Activated CD8-positive, alpha-beta T cell treated with anti-CD3 and anti-CD28 coated beads, Interleukin-2, amount 10 ng/mL, durations not matched to agents 7 days and 5 days (primary cell): ENCODE measurements around the gene RACK1. TPM values are rescaled to one million over a fixed set of nuclear protein-coding genes. Genes with fewer than 3 reads are reported as not detected.

Experiments
- microRNA-seq: library from miRNA; unstranded; fragments of <30 nt; microRNA quantifications from one replicate; pipeline ENCODE4 v1.2.0, GENCODE V29; 2022
- total RNA-seq, 2 experiments: library from RNA; stranded (reverse); gene quantifications; one replicate each; pipeline ENCODE4 v1.2.3, GENCODE V29; 2021

The RACK1 gene
- total RNA-seq, 2 experiments from 2014 or later: 1,796 to 1,942 TPM

Small RNA genes within 50 kb of the gene (microRNA-seq; reads per million reads assigned to microRNA genes)
- not detected for gene MIR4638

Other genes starting within 250 kb of the RACK1 start
- not detected for gene BTNL9, start 203.6 kb downstream of the RACK1 start, total RNA-seq
- gene OR2V1, start 112.7 kb downstream of the RACK1 start, total RNA-seq: not detected
- not detected for gene OR2V2, start 96.3 kb downstream of the RACK1 start, total RNA-seq
- 1 to 10 TPM; 1.1 to 1.5 TPM for gene TRIM7, start 38.7 kb downstream of the RACK1 start, total RNA-seq
- gene TRIM41, start 20.6 kb downstream of the RACK1 start, total RNA-seq: 10 to 100 TPM; 40.0 to 44.7 TPM
- gene TRIM52, start 17.2 kb upstream of the RACK1 start, total RNA-seq: 10 to 100 TPM; 22.4 to 23.2 TPM
- not detected for gene OR4F3, start 123.4 kb upstream of the RACK1 start, total RNA-seq